Measurements from ENCODE around the gene PPP1R1C.

Gene PPP1R1C

GRCh38 chr2:182064019-182064778 is 78.5 kb downstream of the PPP1R1C start:
- DNase-seq (ENCODE audit: low read depth in 2 of 2) = no peak

- DNase-seq (ENCODE audit: low read depth in 2 of 2) = no peak
These were observed 80.9 kb downstream of the PPP1R1C start for GRCh38 chr2:182066400-182067087.

GRCh38 chr2:182067393-182067792 is 81.7 kb downstream of the PPP1R1C start:
- no peak for DNase-seq (ENCODE audit: low read depth in 2 of 2)

- no peak for DNase-seq (ENCODE audit: low read depth in 2 of 2)
These were observed 83.2 kb downstream of the PPP1R1C start for GRCh38 chr2:182068811-182069210.

GRCh38 chr2:182069416-182069815 is 83.8 kb downstream of the PPP1R1C start:
- no peak for DNase-seq (ENCODE audit: low read depth in 2 of 2)

- DNase-seq (ENCODE audit: low read depth in 2 of 2) = no peak
These were observed 84.3 kb downstream of the PPP1R1C start for GRCh38 chr2:182069908-182070307.

- no peak for DNase-seq (ENCODE audit: low read depth in 2 of 2)
These were observed 85.1 kb downstream of the PPP1R1C start for GRCh38 chr2:182070736-182071135.

GRCh38 chr2:182072861-182073260 is 87.2 kb downstream of the PPP1R1C start:
- DNase-seq (ENCODE audit: low read depth in 2 of 2) = no peak

GRCh38 chr2:182073613-182074012 is 88.0 kb downstream of the PPP1R1C start:
- no peak for DNase-seq (ENCODE audit: low read depth in 2 of 2)

- no peak for DNase-seq (ENCODE audit: low read depth in 2 of 2)
These were observed 91.4 kb downstream of the PPP1R1C start for GRCh38 chr2:182077023-182077422.

- DNase-seq (ENCODE audit: low read depth in 2 of 2) = no peak
These were observed 91.9 kb downstream of the PPP1R1C start for GRCh38 chr2:182077448-182078142.

- no peak for DNase-seq (ENCODE audit: low read depth in 2 of 2)
These were observed 93.4 kb downstream of the PPP1R1C start for GRCh38 chr2:182078988-182079602.

GRCh38 chr2:182080493-182080892 is 94.8 kb downstream of the PPP1R1C start:
- no peak for DNase-seq (ENCODE audit: low read depth in 2 of 2)

GRCh38 chr2:182081602-182082260 is 96.1 kb downstream of the PPP1R1C start:
- no peak for DNase-seq (ENCODE audit: low read depth in 2 of 2)

- DNase-seq (ENCODE audit: low read depth in 2 of 2) = no peak
These were observed 103.1 kb downstream of the PPP1R1C start for GRCh38 chr2:182088681-182089320.

GRCh38 chr2:182090486-182090885 is 104.8 kb downstream of the PPP1R1C start:
- DNase-seq (ENCODE audit: low read depth in 2 of 2) = no peak

- DNase-seq (ENCODE audit: low read depth in 2 of 2) = no peak
These were observed 112.0 kb downstream of the PPP1R1C start for GRCh38 chr2:182097571-182098164.

GRCh38 chr2:182098648-182099047 is 113.0 kb downstream of the PPP1R1C start:
- DNase-seq (ENCODE audit: low read depth in 2 of 2) = no peak

GRCh38 chr2:182101263-182101662 is 115.6 kb downstream of the PPP1R1C start:
- DNase-seq (ENCODE audit: low read depth in 2 of 2) = no peak

GRCh38 chr2:182103526-182103925 is 117.9 kb downstream of the PPP1R1C start:
- DNase-seq (ENCODE audit: low read depth in 2 of 2) = no peak

GRCh38 chr2:182110347-182110746 is 124.7 kb downstream of the PPP1R1C start:
- DNase-seq (ENCODE audit: low read depth in 2 of 2) = no peak

Measured in stimulated activated CD4-positive, alpha-beta T cell treated with anti-CD3 and anti-CD28 coated beads, Interleukin-4, amount 100 ng/mL, for 48 hours (primary cell).